GM19240 (cell line): ENCODE measurements around the gene PTCSC3.

Experiments
- DNase-seq: peaks from one replicate; pipeline ENCODE4 v3.0.0; 2011; ENCODE audit warnings: low spot score; ENCODE audit not compliant: insufficient read length

Gene PTCSC3

GRCh38 chr14:36176524-36176923, at the start of gene PTCSC3:
PTCSC3 (minus strand) TSS chr14:36176722.
- DNase-seq = no peak

DNA sequence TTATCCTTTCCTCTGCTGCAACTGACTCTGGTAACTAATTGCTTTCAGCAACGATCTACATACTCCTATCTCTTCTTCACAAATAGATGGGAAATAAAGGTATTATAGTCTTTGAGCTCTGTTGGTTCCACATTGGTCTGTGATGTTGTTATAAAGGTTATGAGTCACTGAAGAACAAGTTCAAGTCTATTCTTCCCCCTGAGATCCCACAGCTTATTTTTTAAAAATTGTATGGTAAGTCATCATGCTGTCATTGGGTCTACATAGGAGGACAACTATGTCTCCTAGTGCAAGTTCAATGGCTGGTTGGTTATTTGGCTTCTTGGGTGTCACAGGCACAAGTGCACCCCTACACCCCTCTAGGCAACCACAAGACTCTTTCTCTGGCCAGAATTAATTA, 49.6 kb upstream of the PTCSC3 start:
- no peak for DNase-seq

- DNase-seq = no peak
Observed at GRCh38 chr14:36224176-36224575, 47.7 kb upstream of the PTCSC3 start.

DNA sequence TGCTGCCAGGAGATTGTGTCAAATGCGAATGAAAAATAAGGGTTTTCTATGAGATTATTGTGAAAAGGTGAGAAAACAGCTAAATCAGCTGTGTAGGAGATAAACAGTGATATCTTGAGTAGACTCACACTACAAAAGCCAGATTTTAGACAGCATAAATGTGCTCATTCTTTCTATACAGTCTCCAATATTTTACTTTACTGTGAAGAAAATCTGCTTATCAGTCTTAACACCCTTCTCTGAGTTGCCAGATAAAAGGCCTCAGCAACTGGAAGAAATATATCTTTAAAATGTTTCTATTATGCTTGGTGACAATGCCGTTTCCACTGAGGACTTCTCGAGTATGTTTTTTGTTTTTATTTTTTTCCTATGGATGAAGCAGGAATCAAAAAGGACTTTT, 47.0 kb upstream of the PTCSC3 start:
- DNase-seq = no peak

DNA sequence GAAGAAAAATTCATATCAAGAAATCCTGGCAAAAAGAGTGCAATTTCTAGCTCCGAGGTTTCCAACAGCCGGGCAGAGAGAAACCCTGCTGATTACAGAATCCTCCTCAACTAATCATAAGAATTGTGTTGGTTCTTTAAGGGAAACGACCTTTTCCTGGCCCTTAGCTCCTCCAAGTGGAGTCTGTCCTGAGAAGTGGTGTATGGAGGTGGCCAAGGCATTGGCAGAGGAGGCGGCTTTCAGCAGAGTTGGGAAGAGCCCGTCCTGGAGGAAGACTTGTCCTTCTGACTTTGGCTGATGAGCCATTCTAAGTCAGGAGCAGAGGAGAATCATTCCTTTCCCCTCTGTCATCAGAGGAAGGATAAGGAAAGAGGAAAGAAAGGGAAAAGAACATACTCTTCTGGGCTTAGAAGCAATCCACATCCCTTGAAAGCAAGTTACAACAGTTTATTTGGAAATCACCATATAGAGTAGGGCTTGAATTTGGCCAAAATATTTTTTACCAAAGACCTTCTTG, 46.5 kb upstream of the PTCSC3 start:
- no peak for DNase-seq

DNA sequence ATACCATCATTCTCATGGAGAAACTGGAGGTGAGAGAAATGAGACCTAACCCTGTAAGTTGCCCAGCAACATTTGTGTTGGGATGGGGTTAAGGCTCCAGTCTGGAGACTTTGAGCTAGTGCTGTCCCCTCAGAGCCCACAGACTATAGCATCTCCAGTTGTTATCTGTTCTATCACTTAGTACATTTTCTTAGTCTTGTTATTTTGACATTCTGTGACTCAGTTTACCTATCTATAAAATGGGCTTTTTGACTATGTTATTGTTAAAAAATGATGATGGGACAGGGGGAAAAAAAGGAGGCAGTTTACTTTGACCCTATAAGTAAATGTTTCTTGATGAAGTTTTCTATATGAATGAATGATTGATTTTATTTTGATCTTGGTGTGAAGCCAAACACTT, 45.8 kb upstream of the PTCSC3 start:
- no peak for DNase-seq

DNA sequence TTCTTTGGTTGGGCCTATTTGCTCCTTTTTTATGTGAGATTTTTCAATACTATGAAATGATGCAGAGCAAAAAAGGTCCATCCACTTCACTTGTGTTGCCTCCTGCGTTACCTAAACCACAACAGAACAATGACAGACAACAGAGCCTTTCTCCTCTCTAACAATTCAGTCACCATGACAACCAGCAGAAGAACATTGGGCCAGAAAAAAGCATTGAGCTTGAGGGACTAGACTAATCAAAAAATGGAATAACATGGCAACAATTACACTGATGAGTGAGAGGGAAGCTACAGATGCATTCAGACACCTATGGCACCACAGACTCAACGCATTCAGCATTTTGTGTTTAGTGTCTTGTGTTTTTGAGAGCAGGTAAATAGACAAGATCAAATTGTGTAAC, 44.6 kb upstream of the PTCSC3 start:
- DNase-seq = no peak

DNA sequence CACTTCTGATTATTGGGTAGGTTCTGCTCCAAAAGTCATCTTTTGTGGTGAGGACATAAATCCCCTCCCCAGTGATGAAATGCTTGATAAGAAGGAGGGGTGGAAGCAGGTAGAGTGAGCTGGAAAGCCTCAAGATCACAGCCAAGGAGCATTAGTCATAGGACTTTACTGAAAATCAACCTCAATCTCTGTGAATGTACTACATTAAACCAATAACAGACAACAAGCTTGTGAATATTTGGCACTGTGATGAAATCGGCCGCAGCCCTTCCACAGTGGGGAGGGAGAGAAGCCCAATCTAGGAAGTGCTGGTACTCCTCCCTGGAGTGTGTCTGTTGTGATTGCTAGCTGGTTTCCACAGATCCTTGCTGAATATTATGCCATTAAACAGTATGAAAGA, 41.2 kb upstream of the PTCSC3 start:
- DNase-seq = no peak

GRCh38 chr14:36217027-36217426, 40.5 kb upstream of the PTCSC3 start:
- no peak for DNase-seq

DNA sequence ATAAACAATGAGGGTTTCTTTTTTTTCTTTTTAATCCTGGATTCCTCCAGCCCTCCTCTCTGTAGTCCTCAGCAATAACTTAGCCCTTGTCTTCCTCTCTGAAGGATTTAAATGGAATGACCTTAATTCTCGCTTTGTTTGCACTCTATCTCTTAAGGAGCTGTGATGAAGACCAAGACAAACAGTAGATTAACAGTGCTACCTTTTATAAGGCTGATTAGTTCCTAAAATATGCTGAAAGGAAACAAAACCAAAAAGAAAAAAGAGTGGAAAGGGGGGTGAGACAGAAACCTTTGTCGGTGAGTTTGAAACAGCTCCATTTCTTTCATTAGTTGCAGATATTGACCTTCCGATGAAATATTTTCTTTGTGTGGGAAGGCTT, 38.7 kb upstream of the PTCSC3 start:
- no peak for DNase-seq

GRCh38 chr14:36214476-36215216, 38.1 kb upstream of the PTCSC3 start:
- DNase-seq = no peak

- DNase-seq = no peak
Observed at GRCh38 chr14:36212987-36213386, 36.5 kb upstream of the PTCSC3 start.

- DNase-seq = no peak
Observed at GRCh38 chr14:36212577-36212976, 36.1 kb upstream of the PTCSC3 start.

DNA sequence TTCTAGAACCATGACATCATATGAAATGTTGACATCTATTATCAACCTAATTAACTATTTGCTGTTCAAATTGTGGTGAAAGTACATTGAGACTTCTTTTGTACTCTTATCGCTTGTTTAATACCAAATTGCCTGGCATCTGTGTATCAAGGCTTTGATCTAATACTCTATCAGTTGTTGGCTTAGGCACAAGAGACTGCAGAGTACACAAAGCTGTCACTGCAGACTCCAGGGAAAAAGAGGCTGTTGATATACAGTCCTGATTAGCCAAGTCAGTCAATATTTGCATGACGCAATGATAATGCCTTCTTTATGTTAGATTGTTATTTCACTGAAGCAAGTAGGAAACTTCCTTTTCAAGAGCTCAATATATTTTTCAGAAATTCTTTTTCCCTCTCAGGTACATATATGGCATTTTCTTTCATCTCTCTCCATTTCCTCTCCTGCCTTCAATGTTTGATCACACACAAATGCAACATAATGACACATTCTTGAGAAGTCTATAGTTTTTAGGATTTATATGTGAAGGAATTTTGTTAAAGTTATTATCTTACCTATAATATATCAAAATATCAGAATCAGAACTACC, 32.3 kb upstream of the PTCSC3 start:
- DNase-seq = no peak

DNA sequence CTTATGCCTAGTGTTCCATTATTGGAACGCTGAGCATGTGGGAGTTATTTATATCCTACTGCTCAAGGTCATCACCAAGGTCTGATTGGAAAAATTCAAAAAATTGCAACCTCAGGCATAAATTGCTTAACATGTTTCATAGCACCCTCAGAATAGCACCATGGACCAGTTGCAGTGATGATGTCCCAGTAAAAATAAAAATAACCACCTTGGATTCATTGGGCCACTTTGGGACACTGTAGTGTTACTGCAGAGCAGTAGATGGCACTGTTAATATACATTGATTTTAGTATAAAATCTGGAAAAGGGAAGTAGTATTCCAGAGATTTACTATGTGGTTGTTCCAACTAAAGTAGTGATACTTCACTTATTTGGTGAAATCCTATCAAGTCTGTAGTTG, 31.0 kb upstream of the PTCSC3 start:
- DNase-seq = no peak

- DNase-seq = no peak
Observed at GRCh38 chr14:36204461-36205073, 28.0 kb upstream of the PTCSC3 start.

DNA sequence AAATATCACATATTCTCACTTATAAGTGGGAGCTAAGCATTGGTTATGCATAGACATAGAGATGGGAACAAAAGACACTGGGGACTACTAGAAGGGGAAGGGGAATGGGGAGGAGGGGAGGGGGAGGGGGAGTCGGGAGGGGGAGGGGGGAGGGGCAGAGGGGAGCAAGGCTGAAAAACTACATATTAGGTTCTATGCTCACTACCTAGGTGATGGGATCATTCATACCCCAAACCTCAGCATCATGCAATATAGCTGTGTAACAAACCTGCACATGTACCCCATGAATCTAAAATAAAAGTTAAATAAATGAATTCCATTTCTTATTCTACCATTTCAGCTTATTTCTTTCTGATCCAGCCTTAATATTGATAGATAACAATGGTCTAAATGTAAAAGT, 21.9 kb upstream of the PTCSC3 start:
- DNase-seq = no peak

DNA sequence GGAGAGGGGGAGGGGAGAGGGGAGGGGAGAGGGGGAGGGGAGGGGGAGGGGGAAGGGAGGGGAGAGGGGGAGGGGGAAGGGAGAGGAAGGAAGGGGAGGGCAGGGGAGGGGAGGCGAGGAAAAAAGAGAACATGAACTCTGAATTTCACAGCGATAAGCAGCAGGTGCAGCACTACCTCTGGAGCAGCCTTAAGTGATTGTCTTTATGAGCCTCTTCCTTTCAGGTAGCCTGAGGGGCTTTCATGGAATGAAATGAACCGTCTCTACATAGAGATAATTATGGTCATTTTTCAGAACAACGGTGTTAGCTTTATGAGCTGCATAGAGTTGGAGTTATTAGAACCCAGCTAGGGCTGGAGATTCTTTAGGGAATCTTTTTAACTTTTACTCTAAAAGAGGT, 18.1 kb upstream of the PTCSC3 start:
- DNase-seq = no peak

DNA sequence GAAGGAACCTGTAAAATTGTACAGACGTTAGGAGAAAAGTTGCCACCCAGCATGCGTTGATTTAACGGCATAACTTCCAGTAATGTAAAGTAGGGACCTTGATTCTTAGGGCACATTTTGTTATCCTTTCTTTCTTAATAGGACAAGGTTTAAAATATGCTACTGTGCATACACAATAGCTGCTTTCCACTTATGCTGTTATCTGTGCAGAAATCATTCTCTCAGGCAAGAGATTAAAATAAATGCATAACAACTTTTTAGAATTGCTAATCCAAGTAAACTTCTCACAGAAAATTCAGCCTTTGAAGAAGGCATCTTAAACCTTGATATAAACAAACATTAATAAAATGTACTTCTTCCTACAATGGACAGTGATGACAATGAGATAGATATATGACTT, 16.0 kb upstream of the PTCSC3 start:
- no peak for DNase-seq

- no peak for DNase-seq
Observed at GRCh38 chr14:36183402-36183801, 6.9 kb upstream of the PTCSC3 start.

- DNase-seq = no peak
Observed at GRCh38 chr14:36181417-36181816, 4.9 kb upstream of the PTCSC3 start.

DNA sequence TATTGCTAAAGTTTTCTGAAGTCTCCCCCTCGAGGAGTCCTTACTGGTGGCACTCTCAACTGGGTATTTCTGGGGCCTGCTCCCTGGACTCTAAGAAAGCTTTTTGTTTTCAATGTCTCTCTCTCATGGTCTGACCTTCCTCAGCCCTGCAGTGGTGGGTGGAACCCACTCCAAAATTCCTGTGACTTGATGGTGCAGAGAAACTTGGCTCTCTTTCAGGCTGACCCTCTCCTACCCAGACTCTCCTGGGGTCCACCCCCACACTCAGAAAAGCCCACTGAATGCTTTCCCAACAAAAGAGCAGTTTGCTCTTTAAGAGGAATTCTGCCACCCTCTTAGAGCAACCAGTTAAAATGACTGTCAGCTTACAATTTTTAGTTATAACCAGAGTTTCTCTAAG, 967 bp upstream of the PTCSC3 start:
- DNase-seq = no peak
